ENCODE measurements around the gene TAS2R30.

DNA sequence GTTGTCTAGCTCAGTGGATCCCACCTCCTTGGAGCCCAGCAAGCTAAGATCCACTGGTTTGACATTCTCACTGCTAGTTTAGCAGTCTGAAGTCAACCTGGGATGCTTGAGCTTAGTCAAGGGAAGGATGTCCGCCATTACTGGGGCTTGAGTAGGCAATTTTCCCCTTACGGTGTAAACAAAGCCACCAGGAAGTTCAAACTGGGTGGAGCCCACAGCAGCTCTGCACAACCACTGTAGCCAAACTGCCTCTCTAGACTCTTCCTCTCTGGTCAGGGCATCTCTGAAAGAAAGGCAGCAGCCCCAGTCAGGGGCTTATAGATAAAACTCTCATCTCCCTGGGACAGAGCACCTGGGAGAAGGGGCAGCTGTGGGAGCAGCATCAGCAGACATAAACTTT, 25.6 kb downstream of the TAS2R30 start:
- no peak for TF ChIP-seq POLR2AphosphoS5 (IDR thresholded peaks at IDR 0.05; ENCODE audit: low read depth, low read length)
- TF ChIP-seq TAF1 (IDR thresholded peaks at IDR 0.05; ENCODE audit: low read depth, low read length), result no peak
- TF ChIP-seq POLR2A (IDR thresholded peaks at IDR 0.05; ENCODE audit: low read depth, low read length), result no peak
